GM19240 (cell line): ENCODE results near the gene MAMDC2.

Source experiments
- DNase-seq: peaks from one replicate; pipeline ENCODE4 v3.0.0; 2011; ENCODE audit warnings: low spot score; ENCODE audit not compliant: insufficient read length

The MAMDC2 gene

GRCh38 chr9:70133253-70134208, 89.9 kb downstream of the MAMDC2 start:
- no peak for DNase-seq

- no peak for DNase-seq
Measured at GRCh38 chr9:70134360-70134759, 90.7 kb downstream of the MAMDC2 start.

- DNase-seq = no peak
Measured at GRCh38 chr9:70135176-70135575, 91.5 kb downstream of the MAMDC2 start.

- no peak for DNase-seq
Measured at GRCh38 chr9:70136632-70137031, 93.0 kb downstream of the MAMDC2 start.

GRCh38 chr9:70137577-70137976, 93.9 kb downstream of the MAMDC2 start:
- no peak for DNase-seq

GRCh38 chr9:70142101-70142500, 98.5 kb downstream of the MAMDC2 start:
- DNase-seq = no peak

- no peak for DNase-seq
Measured at GRCh38 chr9:70143394-70144130, 99.9 kb downstream of the MAMDC2 start.

GRCh38 chr9:70144131-70144503, 100.5 kb downstream of the MAMDC2 start:
- no peak for DNase-seq

GRCh38 chr9:70145981-70146380, 102.3 kb downstream of the MAMDC2 start:
- no peak for DNase-seq

GRCh38 chr9:70147196-70147595, 103.5 kb downstream of the MAMDC2 start:
- DNase-seq = no peak

- DNase-seq = no peak
Measured at GRCh38 chr9:70147651-70148050, 104.0 kb downstream of the MAMDC2 start.

- DNase-seq = no peak
Measured at GRCh38 chr9:70152350-70152749, 108.7 kb downstream of the MAMDC2 start.

GRCh38 chr9:70156729-70157128, 113.1 kb downstream of the MAMDC2 start:
- no peak for DNase-seq

GRCh38 chr9:70159630-70160029, 116.0 kb downstream of the MAMDC2 start:
- no peak for DNase-seq

- no peak for DNase-seq
Measured at GRCh38 chr9:70160686-70161600, 117.3 kb downstream of the MAMDC2 start.

GRCh38 chr9:70165006-70165602, 121.5 kb downstream of the MAMDC2 start:
- no peak for DNase-seq

GRCh38 chr9:70168521-70168920, 124.9 kb downstream of the MAMDC2 start:
- no peak for DNase-seq

GRCh38 chr9:70169222-70169621, 125.6 kb downstream of the MAMDC2 start:
- DNase-seq = no peak

GRCh38 chr9:70170151-70170790, 126.6 kb downstream of the MAMDC2 start:
- DNase-seq = no peak

GRCh38 chr9:70172532-70172931, 128.9 kb downstream of the MAMDC2 start:
- no peak for DNase-seq

- DNase-seq = no peak
Measured at GRCh38 chr9:70177121-70177520, 133.5 kb downstream of the MAMDC2 start.
